GM20000 (cell line): ENCODE results near the gene PIK3C2B.

Source experiments
- DNase-seq: peaks from one replicate; pipeline ENCODE4 v3.0.0; 2012; ENCODE audit warnings: low spot score
- CTCF ChIP-seq: IDR thresholded peaks from 2 replicates; pipeline ENCODE4 v1.5.1; 2012; ENCODE audit warnings: mild to moderate bottlenecking, control low read depth; ENCODE audit errors: extremely low read depth, missing control alignments

PIK3C2B gene

DNA sequence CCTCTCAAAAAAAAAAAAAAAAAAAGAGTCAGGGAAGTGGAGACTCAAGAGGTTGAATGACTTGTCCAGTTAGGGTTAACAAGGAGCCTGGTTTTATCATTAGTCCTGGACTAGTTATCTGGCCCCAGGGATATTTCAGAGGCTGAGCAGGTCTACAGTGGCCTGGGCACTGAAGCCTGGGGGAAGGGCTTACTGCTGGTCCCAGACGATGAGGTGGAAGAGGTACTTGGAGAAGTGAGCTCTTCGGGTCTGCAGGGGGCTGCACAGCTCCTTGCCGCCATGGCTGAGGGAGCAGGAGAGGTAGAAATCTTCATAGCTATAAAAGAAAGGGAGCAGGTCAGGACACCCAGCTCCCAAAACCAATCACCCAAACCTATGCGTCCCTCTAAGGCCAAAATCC, 40.1 kb downstream of the PIK3C2B start:
- TF ChIP-seq CTCF = no peak
- no peak for DNase-seq

DNA sequence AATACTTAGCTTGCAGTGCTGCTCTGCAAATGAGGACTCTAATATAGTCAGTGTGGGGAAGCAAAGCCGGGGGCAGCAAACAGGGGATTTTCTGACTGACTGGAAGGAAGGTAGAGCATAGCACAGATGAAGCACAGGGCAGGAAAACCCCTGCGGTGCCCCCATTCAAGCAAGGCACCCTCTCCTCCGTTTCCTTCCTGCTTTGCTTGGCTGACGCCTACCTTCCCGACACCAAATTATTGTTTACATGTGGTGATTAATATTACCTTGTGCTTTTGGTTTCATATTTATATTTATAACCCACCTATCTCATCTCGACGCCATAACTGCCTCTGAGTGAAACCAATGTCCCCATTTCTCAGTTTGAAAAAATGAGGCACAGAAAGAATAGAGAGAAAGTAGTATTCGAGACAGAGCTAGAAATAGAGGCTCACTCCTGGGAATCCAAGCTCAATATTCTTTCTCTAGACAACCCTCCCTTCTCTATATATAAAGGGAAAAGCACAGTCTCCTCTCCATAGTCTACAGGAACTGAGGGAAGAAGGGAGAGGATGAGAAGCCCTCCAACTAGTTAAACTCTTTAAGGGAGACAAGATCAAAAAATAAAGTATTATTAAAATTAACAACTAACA, 41.3 kb downstream of the PIK3C2B start:
- DNase-seq = peak; percentile 81
- no peak for TF ChIP-seq CTCF

GRCh38 chr1:204451352-204452124, 43.1 kb downstream of the PIK3C2B start:
- TF ChIP-seq CTCF = no peak
- DNase-seq = no peak

GRCh38 chr1:204450461-204451257, 43.9 kb downstream of the PIK3C2B start:
- no peak for TF ChIP-seq CTCF
- no peak for DNase-seq

DNA sequence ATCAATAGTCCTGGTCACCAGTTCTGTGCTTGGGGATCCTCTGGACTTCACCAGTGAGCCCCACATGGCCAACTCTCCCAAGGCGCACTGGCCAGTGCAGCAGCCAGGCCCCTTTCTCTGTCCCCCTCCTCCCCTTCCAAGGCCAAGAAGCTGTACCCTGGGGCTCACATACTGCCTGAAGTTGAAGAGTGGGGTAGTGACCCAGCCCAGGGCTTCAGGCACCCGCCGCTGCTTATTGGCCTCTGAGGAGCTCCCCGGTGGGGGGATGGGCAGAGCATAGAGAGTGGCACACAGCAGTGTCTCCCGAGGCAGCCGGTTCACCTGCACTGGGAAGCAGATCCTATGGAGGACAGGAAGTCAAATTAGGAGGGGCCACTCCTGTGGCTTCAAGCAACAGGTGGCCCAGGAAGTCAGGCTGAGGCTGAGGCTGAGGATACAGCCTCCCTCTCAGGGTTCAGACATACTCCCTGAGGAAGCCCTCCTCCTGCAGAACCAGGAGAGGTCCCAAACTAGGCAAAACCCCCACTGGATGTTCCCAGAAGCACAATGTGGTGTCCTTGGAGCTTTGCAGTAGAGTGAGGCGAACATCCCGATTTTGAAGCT, 44.8 kb downstream of the PIK3C2B start:
- no peak for DNase-seq
- no peak for TF ChIP-seq CTCF

DNA sequence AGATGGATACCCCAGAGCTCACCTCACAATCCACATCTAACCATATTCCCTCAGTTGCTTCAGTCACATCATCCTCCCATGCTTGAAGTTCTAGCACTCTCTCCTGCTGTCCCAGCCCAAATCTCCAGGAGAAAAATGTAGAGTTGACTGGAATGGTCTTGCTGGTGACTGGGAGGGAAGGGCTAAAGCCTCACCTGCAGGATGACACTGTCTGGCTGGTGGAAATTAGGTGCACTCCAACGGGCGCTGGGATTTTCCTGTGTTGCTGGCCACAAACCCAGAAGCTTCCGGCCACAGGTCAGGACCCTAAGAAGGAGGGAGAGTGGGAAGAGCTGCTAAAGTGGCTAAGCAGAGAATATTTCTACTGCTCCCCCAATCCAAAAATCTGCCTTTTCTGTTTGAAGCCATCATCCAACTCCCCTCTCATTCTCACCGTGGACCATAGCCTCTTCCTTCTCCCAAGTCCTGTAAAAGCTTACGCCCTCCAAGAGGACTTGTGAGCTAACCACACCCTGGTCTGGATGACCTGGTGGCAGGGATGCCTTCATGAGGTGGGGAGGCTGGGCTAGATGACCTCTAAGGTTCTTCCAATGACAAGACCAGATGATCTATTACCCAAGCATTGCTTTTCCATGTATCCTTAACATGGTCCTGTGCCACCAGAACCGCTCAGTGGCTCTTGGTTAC, 45.5 kb downstream of the PIK3C2B start:
- TF ChIP-seq CTCF = no peak

More for the DNA sequence above, 45.5 kb downstream of the PIK3C2B start:
- no peak for DNase-seq
